Stimulated activated CD4-positive, alpha-beta T cell treated with anti-CD3 and anti-CD28 coated beads, TNF-alpha, amount 100 ng/mL, for 48 hours (primary cell): Measurements from ENCODE around the gene TATDN2.
"Not testable (repeated sequence)": the region's sequence is repeated elsewhere in the genome, so short reads cannot be mapped to it uniquely, and the experiment has no call there.

ENCODE experiments used
- DNase-seq, 3 donors: peaks; one replicate each; pipeline ENCODE4 v3.0.0-alpha.2; 2020; ENCODE audit warnings: low read depth in 3 of 3

TATDN2 gene

DNA sequence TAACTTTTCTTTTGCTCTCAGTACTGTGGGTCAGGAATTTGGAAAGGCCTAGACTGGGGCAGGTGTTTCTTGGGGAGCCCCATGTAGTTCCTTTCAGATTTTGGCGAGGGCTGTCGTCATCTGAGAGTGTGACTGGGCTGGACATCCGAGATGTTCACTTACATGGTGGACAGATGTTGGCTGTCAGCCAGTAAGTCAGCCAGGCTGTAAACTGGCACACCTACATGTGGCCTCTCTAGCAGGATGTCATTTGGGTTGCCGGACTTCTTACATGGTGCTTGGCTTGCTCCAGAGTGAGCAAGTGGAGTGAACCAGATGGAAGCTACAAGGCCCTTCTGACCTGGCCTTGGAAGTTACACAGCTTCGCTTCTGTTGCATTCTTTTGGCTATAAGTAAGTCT is 20.7 kb downstream of the TATDN2 start:
- no peak for DNase-seq

DNA sequence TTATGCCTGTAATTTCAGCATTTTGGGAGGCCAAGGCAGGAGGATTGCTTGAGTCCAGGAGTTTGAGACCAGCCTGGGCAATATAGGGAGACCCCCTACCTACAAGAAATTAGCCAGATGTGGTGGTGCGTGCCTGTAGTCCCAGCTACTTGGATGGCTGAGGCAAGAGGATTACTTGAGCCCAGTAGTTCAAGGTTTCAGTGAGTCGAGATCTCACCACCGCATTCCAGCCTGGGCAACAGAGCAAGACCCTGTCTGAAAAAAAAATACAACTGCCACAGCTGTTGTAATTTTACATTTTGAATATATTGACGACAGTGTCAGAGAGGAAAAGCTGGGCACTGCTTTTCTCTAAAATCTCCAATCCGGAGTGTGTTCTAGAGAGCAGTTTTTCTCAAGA is 21.2 kb downstream of the TATDN2 start:
- no peak for DNase-seq

DNA sequence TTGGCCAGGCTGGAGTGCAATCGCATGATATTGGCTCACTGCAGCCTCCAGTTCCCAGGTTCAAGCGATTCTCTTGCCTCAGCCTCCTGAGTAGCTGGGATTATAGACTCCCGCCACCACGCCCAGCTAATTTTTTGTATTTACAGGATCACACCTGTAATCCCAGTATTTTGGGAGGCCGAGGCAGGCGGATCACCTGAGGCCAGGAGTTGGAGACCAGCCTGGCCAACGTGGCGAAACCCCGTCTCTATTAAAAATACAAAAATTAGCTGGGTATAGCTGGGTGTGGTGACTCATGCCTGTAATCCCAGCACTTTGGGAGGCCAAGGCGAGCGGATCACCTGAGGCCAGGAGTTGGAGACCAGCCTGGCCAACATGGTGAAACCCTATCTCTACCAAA is 24.2 kb downstream of the TATDN2 start:
- not testable (repeated sequence) for DNase-seq

DNA sequence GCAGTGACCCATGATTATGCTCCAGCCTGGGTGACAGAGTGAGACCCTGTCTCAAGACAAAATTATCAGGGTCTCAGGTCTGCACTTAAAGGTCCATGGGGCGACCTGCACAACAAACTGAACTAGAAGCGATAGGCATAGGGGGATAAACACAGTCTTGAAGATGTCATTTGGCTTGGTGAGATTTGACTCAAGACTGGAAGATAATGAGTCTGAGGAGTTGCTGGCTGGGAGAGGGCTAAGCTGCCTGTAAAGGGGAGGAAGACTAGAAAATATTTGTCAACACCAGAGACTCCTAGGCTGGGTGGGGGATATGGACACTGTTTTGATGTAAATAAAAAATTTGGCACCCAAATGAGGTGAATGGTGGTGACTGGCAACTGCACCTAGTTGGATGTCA is 24.7 kb downstream of the TATDN2 start:
- no peak for DNase-seq

DNA sequence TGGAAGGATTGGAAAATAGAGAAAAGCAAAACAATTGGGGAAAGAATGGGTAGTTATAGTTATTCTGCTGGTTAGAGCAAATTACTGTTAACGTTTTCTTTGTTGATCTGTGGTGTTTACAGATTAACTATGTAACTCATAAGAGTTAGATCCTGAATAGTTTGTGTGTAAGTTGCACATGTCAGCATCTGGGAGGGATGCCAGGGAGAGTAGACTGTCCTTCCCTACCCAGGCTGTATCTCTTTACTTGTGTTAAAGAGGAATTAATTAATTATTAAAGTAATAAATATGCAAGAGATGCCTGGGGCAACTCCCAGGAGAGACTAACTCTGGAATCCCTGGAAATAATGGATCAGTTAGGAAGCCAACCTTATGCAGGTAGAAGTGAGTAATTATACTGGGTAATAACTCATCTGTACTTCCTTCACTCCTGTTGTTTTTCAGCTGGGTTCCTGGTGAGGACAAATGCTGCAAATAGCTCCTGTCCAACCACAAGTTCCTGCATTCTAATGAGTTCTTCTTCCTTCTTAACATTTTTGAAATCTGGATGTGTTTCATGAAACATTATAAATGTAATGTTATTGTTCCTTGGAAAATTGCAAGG is 25.5 kb downstream of the TATDN2 start:
- DNase-seq = no peak

DNA sequence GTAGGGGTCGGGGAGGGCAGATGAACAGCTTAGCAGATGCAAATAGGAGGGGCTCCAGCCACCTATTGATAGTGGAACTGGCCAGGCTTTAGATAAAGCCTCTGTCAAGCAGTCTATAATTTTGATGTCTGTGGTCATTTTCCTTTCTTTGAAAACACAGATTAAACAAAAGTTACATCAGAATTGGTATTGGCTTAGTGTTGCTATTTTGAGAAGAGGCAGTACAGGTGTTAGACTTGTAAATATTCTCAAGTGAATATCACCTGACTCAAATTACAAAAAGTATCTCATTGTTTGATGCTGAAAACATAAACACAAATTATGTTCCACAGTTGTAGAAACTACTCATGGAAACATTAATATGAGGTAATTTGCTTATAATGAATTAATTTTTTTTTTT is 26.3 kb downstream of the TATDN2 start:
- DNase-seq = no peak

DNA sequence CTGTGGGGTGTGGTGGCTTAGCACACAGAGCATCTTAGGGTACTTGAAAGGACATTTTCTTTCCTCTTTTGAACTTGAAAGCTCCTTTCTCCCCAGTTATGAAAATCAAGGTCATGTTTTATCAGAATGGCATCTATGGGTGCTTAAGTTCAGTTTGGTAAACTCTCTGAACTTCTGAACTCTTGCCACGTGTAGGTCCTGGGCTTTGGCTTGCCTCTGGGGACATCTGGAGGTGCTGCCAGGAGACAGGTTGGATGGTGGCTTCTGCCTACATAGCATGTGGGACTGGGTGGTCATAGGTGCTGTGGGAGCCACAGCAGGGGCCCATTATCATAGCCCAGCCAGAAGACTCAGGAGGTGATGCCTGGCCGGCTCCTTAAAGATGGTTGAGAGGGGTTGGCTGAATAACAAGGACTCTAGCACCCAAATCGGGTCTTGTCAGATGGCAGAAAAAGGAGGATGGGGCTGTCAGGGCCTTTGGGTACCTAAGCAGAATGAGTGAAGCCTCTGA is 28.9 kb downstream of the TATDN2 start:
- no peak for DNase-seq

DNA sequence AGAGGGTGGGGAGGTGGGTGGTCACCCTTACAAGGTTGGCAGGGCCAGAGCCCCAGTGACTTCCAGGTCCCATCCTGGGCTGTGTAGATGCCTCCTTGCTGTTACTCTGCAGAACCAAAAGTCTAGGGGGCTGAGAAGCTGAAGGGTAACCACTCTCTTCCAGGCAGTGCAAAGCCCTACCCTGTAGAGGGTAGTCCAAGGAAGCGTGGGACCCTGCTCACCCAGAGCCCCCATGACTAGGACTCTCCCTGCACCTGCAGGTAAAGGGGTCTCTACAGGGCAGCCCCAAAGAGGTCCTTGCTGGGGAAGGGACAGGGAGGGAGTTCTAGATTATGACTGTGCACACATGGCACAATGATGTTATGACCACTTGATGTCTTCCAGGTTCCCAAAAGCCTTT is 30.2 kb downstream of the TATDN2 start:
- DNase-seq = no peak

DNA sequence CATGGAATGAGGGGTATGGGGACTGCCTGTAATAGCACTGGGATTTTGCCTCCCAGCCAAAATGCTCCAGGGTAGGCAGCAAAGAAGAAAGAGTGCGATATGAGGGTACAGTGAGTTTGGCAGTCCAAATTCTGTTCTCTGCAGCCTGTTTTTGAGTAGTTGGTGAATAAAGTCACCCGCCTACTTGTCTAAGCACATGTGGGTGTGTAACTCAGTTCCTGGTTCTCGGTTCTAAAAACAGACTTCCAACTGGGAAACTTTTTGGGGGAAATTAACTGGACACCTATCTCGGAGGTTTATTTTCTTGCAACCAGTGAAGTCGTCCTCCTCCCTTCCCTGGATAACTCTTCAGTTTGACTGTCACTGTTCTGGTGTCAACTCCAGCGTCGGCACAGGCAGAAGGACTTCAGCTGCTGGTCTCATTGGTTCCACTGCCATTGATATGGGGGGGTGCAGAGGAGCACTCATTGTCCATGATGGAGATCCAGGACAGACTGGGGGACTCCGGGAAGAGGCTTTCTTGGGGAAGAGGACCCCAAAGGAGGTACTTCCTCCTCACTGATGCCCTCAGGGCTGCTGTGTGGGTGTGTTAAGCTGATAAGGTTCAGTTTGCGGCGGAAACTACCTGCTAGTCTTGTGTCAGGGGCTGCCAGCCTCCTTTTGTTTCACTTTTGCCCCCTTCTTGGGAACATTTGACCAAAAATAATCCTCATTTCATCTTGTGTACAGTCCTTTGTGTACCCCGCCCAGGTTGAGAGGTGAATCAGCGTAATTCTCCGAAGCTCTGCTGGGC is 31.3 kb downstream of the TATDN2 start:
- no peak for DNase-seq

DNA sequence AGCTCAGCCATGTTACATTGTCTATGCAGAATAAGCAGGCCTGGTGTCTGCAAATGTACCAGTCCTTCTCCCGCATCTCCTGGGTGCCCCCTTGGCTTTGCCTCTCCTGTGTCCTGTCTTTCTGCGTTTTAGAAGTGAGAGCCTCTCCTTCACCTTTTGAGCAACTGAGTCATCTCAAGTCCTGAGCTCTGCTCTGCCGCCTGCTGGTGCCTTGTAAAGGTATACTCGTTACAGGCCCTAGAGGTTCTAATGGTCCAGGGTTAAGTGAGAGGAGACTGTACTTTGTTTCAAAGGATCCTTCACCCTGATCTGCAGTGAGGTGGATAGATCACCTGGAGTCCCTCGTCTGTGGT is 31.9 kb downstream of the TATDN2 start:
- no peak for DNase-seq

DNA sequence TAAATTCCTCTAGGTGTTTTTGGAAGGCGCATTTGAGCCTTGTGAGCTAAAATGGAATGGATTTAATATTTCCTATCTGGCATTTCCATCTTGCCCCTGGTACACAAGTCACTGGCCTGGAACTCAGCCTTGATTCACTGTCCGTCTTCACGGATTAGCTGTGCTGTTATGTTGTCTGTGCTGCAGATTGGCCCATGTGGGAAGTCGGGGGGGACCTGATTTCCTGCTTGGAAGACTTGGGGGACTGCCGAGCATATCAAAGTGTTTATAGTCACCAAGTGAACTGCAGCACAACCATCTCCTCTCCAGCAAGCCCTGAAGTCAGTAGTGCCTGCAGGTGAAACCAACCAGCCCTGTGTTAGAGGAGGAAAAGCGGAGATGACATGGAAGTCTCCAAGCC is 32.3 kb downstream of the TATDN2 start:
- no peak for DNase-seq

DNA sequence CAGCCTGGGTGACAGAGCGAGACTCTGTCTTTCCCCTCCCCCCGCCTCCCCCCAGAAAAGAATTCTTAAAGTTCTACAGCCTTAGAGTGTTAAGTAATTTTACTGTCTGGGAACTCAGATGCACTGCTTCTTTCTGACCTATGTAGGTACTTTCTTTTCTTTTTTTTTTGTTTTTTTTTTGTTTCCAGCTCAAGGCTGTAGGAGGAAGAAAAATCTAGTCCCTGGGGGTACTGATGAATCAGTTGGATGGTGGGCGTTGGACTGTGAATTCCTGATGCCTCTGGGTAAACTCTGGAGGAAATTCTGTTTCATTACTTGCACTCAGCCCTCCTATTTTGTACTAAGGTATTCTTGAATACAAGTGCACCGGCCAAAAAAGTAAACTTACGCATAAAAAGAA is 33.7 kb downstream of the TATDN2 start:
- no peak for DNase-seq

DNA sequence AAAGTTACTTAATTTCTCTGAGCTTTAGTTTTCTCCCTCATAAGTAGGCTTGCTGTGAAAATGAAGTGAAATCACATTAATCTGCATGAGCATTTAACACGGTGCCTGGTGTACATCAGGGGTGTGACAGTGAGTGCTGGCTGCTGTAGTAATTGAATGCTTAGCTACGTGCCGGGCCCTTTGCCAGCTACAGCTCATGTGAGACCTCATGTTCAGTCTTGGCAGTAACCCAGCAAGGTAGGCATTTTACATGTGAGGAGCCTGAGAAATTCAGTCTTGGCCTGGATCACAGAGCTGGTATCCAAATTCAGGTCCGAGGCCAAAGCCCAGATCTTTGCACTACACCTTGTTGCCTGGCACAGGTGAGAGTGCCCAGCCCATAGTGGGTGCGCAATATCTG is 35.4 kb downstream of the TATDN2 start:
- DNase-seq = no peak

DNA sequence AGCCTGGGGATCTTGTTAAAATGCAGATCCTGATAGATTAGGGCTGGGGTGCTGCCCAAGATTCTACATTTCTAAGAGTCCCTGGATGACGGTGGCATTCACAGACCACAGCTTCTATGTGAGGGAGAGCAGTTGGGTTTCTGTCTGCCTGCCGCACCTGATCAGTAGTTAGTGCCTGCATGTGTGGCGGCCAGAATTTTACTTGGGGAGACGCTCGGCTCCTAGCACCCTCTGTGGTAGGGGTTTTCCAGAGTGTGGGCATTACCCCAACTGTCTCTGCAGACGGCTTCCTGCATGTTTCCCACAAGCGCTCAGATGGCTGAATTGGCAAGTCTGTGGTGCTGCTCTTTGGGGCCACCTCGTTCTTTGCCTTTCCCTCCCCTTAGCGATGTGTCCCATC is 36.2 kb downstream of the TATDN2 start:
- DNase-seq = peak in 1 of 3 donors; percentile 26

DNA sequence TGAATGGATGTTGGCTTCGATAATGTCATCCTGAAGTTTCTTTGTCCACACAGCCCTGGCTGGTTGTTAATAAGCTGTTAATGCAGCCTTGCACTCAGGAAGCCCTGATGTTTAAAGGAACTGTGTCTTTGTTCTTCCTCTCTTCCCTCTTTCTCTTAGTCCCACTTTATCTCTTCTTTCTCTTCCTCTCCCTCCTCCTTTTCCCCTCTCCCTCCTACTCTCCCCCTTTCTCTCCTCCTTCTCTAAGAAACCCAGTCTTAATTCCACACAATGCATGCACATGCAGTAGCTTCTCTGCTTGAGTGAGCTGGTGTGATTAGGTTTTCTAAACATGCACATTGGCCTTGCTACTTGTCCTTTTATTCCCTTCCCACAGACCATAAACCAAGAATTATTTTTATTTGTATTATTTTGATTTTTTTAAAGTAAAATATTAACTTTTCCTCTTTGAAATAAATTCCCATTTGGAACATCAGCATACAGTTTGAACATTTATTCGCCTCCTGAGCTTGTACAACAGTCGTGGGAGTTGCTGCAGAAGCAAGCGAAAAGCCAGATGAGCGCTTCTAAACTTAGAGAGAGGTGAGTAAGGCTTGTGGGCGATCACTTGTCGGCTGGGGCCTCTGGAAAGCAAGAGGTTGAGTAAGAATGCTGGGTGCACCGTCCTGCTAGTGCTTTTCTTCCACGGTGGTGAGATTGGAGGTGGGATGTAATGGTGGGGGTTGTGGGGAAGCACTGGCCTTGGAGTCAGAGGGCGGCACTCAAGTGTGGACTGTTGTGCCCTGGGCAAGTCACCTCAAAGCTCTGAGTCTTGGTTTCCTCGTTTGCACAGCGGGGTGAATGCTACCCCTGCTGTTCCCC is 37.2 kb downstream of the TATDN2 start:
- DNase-seq = no peak

DNA sequence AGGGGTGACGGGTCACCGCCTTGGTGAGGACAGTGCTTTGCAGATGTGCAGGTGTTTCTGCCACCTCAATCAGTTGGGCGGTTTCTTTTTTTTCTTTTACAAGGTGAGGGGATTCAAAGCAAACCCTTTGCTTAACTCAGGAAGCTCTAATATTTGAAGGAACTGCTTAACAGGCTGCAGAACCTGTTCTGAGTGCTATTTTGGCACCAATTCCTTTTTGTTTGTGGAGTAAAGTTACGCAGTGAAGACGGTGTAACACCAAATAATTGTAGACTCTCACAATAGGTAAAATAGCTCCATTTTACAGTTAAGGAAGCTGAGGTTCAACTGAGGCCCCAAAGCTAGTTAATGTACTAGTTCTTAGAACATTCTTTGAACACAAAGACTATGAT is 37.9 kb downstream of the TATDN2 start:
- no peak for DNase-seq

DNA sequence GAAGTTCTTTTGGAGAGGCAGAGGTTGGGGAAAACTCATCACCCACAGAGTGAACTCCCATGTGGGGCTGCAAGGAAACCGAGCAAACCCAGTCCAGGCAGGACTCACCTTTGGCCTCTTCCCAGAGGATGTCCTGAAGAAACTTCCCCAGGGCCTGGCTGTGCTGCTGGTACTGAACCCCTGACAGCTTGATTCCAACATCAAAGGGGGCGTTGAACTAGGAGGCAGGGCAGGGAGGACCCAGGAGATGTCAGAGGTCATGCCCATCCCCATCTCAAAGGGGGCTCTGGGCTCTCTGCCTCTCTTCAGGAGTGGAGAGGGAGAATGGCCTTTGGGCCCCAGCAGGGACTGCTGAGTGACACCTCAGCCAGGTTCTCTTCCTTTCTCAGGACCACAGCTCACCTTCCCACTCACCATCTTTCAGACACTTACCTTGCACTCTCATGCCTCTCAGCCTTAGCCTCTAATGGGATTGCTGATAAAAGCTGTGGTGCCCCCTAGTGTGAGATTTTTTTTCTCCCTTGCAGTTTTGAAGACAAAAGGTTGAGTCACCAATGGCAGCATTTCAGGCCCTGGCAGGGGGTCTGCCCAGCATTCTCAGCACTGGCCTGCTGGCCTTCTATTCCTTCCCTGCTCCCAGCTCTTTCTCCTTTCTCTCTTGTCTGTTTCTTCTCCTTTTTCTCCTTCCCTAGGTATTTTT is 38.5 kb downstream of the TATDN2 start:
- peak in 1 of 3 donors; percentile 26 for DNase-seq

DNA sequence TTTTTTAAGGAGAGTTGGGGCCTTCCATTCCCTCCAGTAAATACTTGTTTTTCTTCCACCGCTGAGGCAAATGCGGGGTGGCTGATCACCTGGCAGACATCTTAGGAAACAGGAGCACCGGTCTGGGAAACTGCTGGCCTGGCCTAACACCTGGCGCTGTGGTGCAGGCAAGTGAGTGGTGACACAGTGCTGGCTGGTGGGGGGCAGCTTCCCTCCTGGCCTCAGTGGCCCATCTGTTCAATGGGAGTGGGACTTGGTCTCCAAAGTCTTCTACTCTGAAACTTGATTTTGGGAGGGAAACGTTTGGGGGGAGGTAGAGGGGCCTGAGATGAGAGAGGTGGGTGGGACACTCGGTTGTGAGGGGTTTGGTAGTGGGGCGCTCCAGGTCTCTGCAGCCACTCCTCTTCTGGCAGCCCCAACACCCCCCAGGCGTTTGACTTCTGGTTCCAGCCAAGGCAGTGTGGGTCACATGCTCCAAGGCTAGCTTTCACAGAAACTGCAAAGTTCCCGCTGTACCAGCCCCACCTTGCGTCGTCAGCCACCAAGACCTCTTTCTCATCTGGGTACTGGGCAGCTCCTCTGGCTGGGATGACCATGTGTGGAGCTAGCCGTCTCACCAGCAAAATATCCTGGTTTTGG is 39.8 kb downstream of the TATDN2 start:
- DNase-seq = no peak

DNA sequence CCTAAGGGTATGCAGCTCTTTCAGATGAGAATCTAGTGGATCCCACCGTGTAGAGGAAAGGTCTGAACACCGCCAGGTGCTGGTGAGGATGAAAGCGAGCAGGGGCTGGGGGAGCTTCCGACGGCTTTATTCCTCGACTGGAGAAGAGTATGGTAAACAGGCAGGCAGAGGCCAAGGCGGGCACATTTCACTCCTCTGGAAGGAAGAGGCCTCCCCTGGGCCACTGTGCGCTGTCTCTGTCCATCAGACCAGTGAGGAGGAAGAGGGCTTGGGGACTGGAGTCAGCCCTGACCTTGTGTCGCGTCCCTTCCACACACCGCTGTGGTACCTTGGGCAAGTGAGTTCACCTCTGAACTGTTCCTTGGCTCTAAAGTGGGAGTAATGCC is 40.3 kb downstream of the TATDN2 start:
- DNase-seq = no peak

DNA sequence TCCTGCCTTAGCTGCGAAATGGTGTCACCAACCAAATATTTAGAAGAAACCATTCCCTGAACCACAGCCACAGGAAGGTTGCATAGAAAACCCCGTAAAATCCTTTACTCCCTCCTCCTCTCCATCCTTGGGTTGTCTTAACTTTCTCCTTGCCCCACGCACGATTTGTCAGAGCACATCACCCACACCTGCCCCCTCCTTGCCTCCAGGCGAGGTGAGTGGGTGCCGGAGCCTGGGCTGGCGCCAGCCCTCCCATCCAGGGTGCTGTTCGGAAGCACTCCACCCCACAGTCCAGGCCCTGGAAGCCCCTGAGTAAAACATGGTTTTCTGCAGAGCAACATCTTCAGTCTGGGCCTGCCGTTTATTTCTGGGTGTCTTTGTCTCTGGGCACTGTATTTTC is 40.8 kb downstream of the TATDN2 start:
- no peak for DNase-seq

DNA sequence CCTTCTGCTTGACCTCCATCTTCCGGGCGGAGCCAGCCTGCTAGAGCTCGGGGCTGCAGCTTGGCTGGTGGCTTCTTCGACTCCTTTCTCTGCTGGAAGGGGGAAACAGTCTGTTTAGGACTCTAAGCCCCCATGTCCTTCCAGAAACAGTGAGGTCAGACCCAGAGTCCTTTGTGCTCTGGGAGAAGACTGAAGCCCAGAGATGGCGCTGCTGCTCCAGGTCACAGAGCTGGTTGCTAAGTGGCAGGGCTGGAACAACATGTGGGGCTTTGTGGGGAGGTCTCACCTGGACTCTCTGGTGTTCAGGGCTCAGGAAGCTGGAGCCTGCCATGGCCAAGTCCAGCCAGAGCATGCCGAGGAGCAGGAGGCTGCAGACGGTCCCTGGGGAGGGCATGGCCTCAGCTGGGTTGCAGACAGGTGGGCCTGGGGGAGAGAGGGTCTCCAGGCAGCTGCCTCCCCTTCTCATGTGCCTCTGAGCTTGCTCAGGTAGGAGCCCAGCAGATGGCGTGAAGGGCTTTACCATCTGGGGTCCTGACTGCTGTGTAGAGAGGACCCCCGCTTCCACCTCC is 41.6 kb downstream of the TATDN2 start:
- DNase-seq = no peak
